NOMO-1 (cell line): ENCODE results near the gene TMEM129.
"Not testable (repeated sequence)": the region's sequence is repeated elsewhere in the genome, so short reads cannot be mapped to it uniquely, and the experiment has no call there.

Source experiments
- DNase-seq, 2 experiments: peaks; one replicate each; lab custom pipeline; 2025; ENCODE audit not compliant: unreplicated experiment in 2 of 2; lab: John Stamatoyannopoulos, UW

The TMEM129 gene

DNA sequence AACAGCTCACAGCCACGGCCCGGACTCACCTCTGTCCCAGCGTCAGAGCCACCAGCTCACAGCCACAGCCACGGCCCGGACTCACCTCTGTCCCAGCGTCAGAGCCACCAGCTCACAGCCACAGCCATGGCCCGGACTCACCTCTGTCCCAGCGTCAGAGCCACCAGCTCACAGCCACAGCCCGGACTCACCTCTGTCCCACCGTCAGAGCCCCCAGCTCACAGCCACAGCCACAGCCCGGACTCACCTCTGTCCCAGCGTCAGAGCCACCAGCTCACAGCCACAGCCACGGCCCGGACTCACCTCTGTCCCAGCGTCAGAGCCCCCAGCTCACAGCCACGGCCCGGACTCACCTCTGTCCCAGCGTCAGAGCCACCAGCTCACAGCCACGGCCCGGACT lies 50.1 kb downstream of the TMEM129 start:
- DNase-seq = not testable (repeated sequence)

DNA sequence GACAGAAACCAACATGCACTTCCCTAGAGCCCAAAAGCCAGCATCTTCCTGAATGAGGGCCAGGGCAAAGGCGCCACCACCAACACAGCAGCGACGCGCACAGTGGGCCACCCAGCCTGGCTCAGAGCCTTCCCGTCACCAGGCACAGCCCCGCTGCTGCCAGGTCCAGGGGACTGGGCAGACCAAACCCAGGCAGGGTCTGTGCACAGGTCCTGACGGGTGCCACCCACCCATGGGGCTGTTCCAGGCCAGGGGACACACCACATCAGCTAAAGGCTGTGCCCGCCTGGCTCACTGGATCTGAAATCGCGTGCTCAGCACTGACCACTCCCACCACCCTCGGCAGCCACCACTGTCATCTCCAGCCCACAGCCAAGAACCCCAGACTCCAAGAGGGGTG lies 50.8 kb downstream of the TMEM129 start:
- no peak for DNase-seq

DNA sequence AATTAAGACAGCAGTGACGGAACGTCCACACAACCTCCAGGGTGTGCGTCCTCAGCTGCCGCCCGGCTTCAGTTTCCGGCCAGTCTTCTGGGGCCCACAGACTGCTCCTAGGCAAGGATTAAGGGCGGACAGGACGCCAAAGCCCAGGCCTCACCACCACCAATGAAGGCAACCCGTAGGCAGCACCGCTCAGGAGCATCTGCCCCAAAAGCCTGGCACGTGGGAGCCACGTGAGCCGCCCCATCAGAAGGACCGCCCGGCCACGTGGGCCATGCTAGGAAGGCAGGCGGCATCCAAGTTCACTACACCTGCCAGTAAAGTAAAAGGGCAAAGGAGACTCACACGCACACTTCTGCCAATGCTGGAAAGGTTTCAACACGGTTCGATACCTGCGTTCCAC lies 51.3 kb downstream of the TMEM129 start:
- no peak for DNase-seq

DNA sequence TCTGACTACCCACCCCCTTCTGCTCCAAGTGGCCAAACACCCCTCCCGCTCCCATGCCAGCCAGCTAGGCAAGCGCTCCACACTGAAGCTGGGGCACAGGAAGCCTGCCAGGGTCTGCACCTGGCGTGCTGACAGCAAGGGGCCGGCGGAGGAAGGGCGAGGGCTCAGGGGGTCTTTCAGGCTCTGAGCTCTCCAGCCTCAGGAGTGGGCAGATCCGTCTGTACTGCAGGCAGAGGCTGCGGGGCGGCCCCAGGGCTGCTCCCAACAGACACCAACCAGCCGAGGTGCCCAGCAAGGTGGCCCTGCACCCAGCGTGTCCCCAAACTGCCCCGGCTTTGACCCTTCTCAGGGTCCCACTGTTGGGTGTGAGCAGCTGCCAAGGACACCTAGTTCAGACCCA lies 51.9 kb downstream of the TMEM129 start:
- no peak for DNase-seq

DNA sequence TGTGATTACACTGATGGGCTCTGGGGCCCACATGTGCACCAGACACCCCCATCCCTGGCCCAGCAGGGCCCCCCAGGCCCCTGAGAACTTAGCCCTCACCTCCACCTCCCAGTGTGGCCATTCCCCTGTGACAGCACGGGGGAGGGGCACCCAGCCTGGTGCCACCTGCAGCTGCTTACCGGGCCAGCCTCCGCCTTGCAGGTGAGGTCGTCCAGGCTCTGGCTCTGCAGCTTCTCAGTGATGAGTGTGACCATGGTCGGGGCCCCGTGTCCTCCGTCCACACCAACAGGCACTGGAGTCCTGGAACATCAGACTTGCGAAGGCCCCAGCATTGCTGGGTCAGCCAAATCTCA lies 52.7 kb downstream of the TMEM129 start:
- no peak for DNase-seq

DNA sequence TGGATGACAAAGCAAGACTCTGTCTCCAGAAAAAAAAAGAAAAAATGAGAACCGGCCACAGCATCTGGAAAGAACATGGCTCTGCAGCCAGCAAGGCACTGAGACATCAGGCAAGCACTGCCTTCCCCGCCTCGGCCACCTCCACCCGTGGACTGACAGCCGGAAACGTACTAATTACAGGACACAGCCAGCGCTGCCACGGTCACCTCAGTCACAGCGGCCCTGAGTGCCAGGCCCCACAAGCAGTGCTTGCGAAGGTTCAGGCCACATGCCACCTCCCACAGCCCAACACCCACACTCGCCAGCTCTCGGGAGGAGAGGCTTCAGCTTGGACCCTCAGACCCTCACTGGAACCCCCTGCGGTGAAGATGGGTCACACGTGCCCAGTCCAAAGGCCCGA lies 53.9 kb downstream of the TMEM129 start:
- DNase-seq = no peak

DNA sequence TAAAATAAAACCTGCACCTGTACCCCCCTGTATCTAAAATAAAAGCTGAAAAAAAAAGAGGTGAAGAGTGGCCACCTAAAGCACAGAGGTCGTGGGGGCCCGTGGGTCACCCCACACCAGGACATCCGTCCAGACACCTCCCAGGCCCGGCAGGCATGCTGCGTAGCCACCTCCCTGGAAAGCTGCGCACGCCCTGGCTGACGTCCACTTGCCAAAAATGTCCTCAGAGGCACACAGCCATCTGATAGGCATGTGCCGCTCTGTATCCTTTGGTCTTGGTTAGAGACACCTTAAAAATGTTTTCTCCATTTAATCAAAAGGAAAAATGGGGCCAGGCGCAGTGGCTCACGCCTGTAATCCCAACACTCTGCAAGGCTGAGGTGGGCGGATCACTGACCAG lies 54.7 kb downstream of the TMEM129 start:
- DNase-seq = no peak
